IPS DF 4.7 (cell line): ENCODE results near the gene SKA3.

Experiments
- DNase-seq: peaks from one replicate; pipeline ENCODE4 v3.0.0-alpha.2; 2013; ENCODE audit warnings: low spot score; ENCODE audit errors: extremely low read depth

SKA3 gene

DNA sequence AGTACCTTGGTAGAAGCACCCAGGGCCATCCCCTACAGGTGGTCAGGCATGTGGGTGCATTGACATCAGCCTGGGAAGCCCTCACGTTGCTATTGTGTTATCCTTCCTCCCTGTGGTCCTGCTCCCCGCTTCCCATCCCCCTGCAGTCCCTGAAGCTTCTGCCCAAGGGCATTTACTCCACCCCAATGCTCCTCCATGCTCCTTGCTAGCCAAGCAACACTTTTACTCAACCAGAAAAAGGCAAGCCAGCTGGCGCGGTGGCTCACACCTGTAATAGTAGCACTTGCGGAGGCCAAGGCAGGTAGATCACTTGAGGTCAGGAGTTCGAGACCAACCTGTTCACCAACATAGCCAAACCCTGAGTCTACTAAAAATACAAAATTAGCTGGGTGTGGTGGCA lies 60.2 kb downstream of the SKA3 start:
- no peak for DNase-seq

- no peak for DNase-seq
These were observed 61.1 kb downstream of the SKA3 start for GRCh38 chr13:21115231-21115630.

GRCh38 chr13:21111546-21111945 lies 64.8 kb downstream of the SKA3 start:
- DNase-seq, result no peak

DNA sequence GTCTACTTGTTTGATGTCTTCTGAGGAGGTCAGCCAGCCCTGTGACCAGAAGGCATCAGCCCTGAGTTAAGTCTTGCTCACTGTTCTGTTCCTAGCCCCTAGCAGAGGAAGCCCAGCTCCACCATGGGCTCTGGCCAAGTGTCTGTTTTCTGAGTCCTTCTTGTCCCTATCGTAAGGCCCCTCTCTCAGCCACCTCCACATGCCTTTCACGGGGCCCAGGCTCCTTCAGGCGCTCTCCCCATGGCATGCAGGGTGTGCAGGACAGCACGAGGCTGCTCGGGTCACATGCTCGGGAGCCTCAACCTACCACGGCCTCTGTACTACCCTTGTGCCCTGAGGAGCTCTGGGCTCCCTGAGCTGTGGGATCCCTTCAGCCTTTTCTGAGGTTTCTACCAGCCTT lies 67.2 kb downstream of the SKA3 start:
- DNase-seq, result no peak

DNA sequence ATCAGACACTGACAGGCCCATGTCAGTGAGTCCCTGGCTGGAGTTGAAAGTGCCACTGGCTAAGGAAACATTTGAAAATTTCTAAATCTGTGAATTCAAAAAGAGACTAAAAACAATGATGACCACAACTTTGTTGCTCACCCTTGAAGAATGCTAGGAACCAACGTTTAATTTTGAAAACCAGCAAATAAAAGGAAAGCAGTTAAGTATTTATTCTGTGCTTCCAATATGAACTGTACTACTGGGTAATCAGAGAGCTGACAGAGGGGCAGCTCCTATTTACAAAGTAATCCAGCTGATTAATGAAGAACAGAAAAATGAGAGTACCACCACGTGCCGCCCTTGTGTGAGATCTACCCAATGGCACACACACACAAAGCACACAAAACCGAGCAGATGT lies 70.3 kb downstream of the SKA3 start:
- DNase-seq, result no peak

- no peak for DNase-seq
These were observed 71.9 kb downstream of the SKA3 start for GRCh38 chr13:21104199-21105019.
